ENCODE data around the gene ETDB.
A peak's percentile ranks its signal among the peaks of the same experiment; 100 is the strongest.
"Not testable (repeated sequence)": the region's sequence is repeated elsewhere in the genome, so short reads cannot be mapped to it uniquely, and the experiment has no call there.

ETDB gene

DNA sequence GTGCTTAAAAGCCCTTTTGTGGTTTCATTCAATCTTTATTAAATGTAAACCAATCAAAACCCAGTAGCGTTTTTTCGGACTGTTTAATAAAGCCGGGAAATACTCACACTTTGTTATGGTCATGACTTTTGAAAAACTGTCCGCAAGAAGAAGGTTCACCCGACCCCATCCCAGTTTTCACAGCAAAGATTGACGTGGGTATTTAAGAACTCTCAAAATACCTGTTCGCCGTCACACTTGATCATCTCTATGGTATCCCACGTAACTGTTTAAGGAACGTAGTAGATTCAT is 20.9 kb downstream of the ETDB start:
- no peak overlapping the region for H3K27ac ChIP-seq
- TF ChIP-seq CTCF (conservative IDR thresholded peaks at IDR 0.05) = no peak

GRCh38 chrX:135097196-135097744 is 23.1 kb downstream of the ETDB start:
- not testable (repeated sequence) for H3K27ac ChIP-seq

GRCh38 chrX:135095715-135096114 is 24.6 kb downstream of the ETDB start:
- H3K27ac ChIP-seq = no peak overlapping the region
- TF ChIP-seq CTCF (conservative IDR thresholded peaks at IDR 0.05) = no peak

GRCh38 chrX:135094726-135095125 is 25.6 kb downstream of the ETDB start:
- TF ChIP-seq CTCF (conservative IDR thresholded peaks at IDR 0.05) = no peak
- H3K27ac ChIP-seq = no peak overlapping the region

DNA sequence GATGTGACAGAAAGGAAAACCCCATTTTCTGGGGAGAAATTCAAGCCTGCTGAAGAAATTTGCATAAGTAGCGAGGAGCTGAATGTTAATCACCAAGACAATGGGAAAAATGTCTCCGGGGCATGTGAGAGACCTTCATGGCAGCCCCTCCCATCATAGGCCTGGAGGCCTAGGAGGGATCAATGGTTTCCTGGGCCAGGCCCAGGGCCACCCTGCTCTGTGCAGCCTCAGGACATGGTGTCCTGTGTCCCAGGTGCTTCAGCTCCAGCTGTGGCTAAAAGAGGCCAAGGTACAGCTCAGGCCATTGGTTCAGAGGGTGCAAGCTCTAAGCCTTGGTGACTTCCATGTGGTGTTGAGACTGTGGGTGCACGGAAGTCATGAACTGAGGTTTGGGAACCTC is 31.2 kb downstream of the ETDB start:
- no peak for TF ChIP-seq CTCF (conservative IDR thresholded peaks at IDR 0.05)

DNA sequence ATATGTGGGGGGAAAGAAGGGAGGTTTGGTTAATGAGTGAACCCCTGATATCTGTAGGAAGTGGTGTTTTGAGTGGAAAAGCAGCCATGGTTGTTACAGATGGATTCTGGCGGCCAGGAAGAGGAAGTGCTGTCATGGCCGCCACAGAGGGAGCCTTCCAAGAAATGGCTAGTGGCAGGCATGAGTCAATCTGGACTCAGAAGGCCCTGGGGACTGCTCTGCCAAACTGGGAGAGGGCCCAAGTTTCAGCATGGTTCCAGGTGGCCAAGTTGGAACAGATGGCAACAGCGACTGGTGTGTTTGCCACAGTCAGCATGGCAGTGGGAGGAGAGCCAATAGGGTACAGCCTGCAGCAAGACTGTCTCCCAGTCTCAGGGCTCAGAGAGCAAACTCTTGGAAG is 32.5 kb downstream of the ETDB start:
- no peak for TF ChIP-seq CTCF (conservative IDR thresholded peaks at IDR 0.05)
- H3K27ac ChIP-seq = no peak overlapping the region

More for the DNA sequence above, 31.2 kb downstream of the ETDB start:
- H3K27ac ChIP-seq = no peak overlapping the region

- H3K27ac ChIP-seq = peak overlapping the region; percentile 44
- TF ChIP-seq CTCF (conservative IDR thresholded peaks at IDR 0.05) = peak; percentile 78
These were observed 34.0 kb downstream of the ETDB start for GRCh38 chrX:135086197-135086854.

- no peak overlapping the region for H3K27ac ChIP-seq
- TF ChIP-seq CTCF (conservative IDR thresholded peaks at IDR 0.05) = no peak
These were observed 38.5 kb downstream of the ETDB start for GRCh38 chrX:135081693-135082404.

All from VCaP (cell line).